GM19025 (cell line): Measurements from ENCODE around the gene CDH8.
"Not testable (repeated sequence)": the region's sequence is repeated elsewhere in the genome, so short reads cannot be mapped to it uniquely, and the experiment has no call there.

Experiments used
- ATAC-seq: cut with Tn5 transposase; IDR thresholded peaks from one replicate; pipeline ENCODE4 v1.9.1; 2021; ENCODE audit warnings: mild to moderate bottlenecking, low read depth, moderate library complexity; ENCODE audit not compliant: unreplicated experiment

The CDH8 gene

DNA sequence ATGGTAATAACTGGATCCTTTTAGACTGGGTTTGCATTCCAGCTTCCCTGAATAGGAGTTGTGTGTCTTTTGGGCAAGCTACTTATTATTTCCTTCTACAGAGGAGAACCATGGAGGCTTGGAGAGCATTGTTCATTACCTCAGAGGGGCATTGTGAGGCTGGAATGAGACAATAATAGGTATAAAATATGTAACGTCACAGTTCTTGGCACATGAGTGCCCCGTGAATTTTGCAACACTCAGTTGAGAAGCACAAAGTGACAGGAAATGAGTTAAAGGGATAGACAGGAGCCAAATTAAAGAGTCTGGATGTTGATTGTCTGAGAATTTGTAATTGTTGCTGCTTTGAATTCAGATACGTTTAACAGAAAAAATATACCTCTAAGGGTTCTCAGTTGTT lies 92.2 kb downstream of the CDH8 start:
- no peak for ATAC-seq

DNA sequence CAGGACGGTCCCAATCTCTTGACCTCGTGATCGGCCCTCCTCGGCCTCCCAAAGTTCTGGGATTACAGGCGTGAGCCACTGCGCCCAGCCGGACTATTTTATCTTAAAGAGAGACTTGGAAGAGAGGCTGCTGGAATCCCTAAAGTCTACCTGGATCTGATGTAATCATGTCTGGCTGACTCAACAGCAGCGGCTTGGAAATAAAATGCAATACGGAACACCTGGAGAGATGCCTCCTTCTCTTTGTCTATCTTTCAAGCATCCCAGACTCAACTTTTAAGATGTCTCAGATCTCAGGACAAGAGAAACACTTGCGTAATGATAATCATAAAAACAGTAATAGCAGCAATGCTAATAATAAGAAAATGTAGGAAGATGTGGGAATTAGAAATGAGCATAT lies 95.6 kb downstream of the CDH8 start:
- ATAC-seq: no peak

DNA sequence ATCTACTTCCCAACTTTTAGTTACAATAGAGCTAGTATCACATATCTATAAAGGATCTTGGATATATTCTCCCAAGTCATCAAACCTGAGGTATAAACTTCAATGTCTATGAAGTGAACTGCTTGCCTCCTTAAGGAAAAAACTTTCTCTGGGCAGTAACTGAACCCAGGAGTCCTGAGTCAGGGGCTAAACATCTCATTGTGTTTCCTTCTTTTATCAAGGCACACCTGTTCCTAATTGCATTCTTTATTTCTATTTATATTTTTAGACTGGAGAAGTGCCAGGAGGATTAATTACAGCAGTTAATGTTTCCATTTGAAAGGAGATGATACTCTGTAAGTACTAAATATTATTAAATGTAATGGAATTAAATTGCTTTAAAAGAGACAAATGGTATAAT lies 98.6 kb downstream of the CDH8 start:
- no peak for ATAC-seq

DNA sequence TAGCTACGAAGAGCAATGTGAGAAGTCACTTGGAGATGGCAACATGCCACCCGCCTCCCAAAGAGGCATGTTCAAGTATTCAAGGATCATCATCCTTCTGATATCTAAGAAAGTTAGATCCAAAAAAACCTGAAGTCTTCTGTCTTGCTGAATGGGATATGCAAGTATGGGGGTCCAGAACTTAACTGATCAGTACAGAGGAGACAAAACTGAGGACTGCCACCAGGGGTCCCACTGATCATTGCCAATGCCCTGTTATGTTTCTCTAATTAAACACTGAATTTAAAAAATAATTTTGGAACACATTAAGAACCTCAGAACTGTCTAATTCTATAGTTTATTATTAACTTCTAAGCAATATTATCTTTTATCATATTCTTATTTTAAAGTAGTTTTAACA lies 99.7 kb downstream of the CDH8 start:
- no peak for ATAC-seq

DNA sequence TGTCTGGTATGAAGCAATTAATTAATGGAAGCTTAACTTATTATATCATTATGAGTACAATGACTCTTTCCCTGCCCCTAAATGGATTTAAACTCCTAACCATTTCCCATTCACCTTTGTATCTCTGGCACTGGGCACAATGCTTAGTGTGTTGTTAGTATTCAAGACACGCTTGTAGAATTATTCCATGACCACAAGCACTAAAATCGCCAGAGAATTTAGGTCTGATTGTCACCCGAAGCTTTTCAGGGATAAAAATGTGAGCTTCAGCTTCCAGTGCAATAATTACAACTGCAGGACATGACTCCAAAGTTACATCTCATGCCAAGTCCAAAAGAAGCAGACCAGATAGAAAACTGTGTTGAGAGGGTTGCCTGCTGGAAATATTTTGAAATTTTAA lies 101.6 kb downstream of the CDH8 start:
- ATAC-seq: no peak

DNA sequence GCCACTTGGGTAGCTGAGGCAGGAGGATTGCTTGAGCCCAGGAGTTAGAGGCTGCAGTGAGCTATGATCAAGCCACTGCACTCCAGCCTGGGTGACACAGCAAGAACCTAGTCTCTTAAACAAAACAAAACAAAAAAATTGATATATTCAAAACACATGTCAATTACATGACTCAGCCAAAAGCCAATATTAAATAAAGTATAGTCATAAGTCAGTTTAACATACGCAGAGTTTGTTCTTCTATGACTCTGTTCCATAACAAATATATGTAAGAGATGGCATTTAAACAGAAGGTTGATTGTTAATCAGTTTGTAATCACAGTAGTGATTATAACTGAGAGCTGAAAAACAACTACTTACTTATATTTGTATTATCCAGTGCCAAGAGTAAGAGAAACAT lies 106.5 kb downstream of the CDH8 start:
- ATAC-seq: no peak

DNA sequence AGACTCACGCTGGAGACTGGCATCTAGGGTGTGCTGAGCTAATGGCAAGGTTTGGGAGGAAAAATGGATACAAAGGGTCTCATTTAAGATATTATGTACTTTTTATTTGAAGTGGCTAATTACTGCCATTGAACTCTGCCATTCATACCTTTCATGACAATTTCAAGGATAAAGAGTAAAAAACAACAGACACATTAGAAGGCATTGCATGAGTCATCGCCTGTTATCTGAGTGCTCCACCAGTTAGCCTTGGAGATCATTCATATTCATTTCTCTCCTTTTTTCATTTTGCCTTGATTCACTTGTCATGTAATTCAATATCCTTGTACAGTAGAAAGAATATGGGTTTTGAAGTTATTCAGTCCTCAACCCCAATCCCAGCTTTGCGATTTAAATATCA lies 109.5 kb downstream of the CDH8 start:
- ATAC-seq: no peak

DNA sequence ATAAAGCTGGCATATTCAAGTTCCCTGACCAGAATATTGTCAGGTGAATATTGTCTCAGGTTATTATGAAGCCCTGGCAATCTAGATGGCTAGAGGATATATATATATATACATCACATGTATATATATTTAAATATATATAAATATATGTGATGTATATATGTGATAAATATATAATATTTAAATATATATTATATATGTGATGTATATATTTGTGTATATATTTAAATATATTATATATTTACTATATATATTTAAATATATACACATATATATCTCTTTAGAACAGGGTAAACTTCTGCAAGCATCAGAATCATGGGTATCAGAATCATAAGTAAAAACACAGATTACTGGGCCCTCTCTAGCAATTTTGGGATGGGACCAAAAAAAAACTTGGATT lies 112.6 kb downstream of the CDH8 start:
- ATAC-seq: no peak

DNA sequence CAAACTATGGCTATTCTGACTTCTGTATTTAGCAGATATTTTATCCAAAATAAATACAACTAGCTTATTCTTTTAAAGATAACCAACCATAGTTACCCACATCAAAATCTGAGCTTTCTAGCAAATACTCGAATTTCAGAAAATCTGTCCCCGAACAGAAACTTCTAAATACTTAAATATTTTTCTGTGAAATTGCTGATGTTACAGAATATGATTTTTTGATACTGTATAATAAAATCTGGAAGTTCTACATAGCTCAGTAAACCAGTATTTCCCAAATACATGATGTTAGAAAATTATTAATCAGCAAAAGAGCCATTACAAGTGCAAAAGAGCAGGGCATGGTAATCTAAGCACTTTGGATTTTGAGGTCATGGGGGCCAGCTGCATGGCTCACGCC lies 114.9 kb downstream of the CDH8 start:
- no peak for ATAC-seq

DNA sequence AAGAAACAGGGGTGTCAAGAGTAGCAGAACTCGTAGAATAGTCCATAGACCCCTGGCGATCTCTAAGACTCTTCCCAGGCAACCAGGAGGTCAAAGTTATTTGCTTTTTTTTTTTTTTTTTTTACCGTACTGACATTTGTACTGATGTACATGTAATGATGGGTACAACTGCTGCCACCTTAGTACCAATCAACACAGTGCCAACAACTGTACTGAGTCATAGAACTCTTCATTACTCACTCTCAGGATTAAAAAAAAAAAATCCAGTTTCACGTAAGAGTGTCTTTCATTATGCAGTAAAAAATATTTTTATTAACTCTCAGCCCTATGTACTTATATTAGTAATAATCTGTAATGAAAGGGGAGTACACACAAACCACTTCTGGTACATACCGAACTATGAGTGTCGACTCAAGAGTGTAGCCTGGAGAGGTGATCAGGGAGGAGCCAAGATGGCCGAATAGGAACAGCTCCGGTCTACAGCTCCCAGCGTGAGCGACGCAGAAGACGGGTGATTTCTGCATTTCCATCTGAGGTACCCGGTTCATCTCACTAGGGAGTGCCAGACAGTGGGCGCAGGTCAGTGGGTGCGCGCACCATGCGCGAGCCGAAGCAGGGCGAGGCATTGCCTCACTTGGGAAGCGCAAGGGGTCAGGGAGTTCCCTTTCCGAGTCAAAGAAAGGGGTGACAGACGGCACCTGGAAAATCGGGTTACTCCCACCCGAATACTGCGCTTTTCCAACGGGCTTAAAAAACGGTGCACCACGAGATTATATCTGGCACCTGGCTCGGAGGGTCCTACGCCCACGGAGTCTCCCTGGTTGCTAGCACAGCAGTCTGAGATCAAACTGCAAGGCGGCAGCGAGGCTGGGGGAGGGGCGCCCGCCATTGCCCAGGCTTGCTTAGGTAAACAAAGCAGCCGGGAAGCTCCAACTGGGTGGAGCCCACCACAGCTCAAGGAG lies 118.1 kb downstream of the CDH8 start:
- ATAC-seq: not testable (repeated sequence)

DNA sequence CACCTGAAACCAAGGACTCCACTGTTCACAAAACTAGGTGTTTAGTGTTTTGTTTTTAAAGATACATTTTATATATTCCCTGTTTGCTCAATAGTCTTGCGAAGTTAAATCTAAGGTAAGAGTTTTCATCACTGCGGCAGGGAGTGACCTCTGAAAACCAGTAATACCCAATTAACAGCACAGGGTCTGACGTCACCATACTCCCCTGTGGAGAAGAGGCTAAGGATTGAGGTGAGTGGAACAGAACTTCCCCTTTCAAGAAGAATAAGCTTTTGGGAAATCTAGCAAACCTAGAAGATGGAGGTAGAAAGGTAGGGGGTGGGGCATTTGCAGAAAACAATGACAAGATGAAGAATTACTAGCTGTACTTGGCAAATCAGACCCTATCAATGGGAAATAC lies 120.7 kb downstream of the CDH8 start:
- ATAC-seq: no peak

DNA sequence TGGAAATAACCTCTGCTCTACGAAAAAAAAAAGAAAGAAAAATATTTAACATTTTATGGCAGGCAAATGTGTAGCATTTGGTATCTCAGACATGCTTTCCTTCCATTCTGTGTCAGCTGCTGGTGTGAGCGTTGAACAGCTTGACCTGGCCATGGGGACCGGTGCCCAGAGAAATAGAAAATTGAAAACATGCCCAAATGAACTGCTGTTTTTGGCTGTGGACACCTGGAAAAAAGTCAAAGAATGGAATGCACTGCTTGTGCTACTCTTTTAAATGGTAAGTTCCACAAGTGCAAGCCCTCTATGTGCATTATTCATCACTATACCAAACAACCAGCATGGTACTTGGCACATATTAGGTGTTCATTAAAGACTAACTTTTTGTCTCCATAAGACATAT lies 127.2 kb downstream of the CDH8 start:
- no peak for ATAC-seq

DNA sequence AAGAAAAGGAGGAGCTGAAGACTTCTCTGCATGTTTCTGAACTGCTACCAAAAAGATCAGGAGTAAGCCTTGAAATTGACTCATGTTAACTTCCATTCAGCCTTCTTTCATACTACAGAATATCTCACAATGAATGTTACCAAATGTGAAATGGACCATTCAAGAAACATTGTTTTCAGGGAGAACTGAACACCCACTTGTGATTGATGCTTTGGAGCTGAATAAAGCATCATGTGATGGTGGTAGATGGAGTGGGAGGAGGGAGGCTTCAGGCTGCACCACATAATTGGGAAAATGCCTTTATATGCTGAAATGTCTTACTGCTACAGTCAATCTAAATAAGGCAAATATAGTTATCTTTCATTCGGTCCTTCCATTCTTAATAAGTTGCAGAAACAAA lies 127.8 kb downstream of the CDH8 start:
- no peak for ATAC-seq

DNA sequence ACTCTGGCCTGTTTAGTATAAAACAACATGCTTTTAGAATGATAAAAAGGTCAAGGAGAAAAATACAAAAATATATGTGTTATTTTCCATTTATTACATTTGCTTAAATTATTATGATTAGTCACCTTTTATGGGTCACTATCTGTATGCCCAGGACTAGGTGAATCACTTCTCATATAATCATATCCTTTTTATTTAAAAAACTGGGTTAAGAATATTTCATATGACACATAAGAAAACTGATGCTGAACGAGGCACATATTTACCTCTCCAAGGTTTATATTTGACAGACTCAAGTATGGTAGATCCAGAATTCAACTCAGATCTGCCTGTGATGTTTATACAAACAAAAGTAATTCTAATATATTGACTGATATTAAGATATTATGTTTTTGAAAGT lies 134.5 kb downstream of the CDH8 start:
- ATAC-seq: no peak

DNA sequence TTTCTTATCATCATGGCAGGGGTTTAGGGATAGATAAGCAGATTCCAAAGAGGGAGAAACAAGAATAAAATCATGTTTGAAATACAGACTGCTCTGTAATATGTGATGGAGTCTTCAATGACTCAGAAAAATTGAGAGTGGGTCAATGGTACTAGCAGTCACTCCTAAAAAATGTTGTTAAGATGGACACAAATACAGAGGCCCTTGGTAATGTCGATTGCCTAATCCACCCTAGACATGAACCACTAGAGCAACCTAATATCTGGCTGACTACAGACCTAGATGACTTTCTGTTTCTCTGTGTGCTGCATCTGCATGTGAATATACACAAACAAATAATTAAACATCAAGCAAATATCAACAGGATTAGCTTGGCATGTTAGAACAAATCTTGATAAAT lies 135.8 kb downstream of the CDH8 start:
- no peak for ATAC-seq

DNA sequence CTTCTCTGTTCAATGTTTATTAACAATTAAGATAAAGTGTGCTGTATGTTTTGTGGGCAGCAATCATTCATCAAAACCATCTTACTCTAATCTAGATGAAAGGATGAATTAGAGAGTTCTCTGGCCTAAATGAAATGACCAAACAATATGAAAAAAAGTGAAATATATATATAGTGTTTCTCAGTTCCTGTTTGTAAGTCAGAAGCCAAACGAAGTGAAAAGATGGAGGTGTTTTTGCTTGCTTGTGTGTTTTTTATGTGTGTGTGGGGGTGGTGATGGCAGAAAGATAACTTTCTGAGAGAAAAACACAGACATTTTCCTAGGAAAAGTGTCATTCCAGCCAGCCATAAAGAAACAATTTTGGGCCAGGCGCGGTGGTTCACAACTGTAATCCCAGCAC lies 138.6 kb downstream of the CDH8 start:
- no peak for ATAC-seq

DNA sequence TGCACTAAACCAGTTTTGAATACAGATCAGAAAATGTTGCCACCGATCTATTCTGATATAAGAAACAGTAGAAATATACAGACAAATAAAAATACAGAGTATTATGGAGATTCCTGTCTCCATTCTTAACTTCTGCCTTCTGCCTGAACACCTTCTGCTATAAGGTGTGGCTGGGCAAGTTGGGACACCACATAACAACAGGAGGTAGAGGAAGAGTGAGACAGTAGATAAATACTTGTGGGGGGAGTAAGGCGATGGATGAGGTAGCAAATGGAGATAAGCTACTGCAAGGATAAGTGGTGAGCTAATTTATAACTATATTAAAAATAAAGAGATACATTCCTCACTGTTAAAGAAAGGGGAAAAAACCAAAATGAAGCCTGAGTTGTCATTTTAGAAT lies 143.7 kb downstream of the CDH8 start:
- ATAC-seq: no peak

DNA sequence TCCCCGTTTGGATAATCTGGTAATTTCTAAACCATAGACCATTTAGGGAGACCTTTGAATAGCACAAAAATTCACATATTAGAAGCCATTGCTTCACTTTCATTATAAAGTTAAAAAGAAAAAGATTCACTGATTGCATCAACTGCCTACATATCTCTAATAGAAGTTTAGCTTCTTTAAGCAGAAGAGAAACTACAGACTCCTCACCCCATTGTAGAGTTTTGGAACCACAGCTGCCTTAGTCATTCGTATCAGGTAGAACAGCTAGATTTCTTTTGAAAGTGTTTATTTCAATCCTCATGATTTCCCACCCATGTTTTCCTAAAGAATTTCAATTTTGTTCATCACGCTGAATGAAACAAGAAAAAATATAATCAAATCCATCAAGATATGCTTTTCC lies 144.8 kb downstream of the CDH8 start:
- no peak for ATAC-seq

DNA sequence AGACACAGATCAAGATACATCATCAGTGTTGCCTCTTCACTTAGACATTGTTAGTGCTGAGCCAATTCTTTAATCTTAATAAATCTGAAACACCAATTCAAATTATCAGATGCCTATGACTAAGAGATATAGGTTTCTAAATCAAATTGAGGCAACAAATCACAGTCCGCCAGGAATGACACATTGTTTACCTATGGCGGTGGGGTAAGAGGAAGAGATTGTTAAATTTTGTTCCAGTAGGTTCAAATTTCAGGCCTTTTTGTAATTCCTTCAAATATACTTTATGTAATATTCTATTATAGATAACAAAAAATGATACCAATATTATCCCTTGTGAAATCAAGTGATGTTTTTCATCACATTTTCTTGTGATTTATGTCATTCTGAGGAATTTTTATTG lies 145.9 kb downstream of the CDH8 start:
- ATAC-seq: no peak

DNA sequence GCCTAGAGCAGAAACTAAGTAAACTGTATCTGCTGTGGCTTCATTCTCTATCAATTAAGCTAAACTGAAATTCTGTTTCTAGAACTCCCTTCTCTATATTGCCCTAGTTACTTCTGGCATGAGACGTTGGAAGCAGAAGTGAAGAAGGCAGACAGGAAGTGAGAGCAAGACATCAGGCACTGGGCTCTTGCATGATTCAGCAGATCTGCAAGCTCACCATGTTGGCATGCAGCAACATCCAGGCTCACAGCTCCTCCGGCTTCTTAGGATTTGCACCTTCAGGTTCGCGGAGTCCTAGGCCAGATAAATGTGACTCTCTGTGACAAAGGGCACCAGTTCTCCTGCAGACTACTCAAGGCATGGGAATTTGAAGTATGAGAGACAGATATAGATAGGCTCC lies 148.3 kb downstream of the CDH8 start:
- ATAC-seq: no peak

DNA sequence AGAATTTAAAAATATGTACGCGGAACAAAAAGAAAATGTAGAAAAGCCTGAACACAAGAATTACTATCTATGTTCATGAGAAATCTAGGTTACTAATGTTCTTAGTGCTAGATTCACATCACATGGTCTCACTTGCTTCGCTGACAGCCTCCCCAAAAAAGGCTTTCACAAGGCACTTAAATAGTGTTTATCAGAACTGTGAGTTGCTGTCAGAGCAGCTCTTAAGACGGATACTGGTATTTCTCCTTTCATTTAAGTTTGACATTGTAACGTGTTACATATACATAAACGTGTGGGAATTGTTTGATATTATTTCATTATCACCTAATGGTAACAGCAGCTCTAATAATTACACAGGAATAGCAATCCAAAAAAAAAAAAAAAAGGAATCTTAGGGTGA lies 150.9 kb downstream of the CDH8 start:
- no peak for ATAC-seq

DNA sequence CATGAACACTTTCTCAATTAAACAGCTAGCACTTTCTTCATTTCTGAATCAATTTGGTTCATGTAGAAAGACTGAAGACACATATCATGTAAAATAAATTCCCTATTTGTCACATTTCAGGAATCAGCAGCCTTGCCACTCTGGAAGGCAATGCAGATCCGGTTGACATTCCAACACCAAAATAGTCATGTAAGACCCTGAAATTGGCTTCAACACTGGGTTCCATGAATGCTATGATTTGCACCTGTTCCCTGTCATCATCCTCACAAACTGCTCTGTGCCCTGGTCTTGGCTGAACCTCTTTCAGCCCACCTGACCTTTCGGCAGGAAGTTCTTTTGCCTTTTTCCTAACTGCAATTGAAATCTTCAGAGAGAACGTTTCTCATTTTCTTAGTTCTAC lies 156.9 kb downstream of the CDH8 start:
- no peak for ATAC-seq

DNA sequence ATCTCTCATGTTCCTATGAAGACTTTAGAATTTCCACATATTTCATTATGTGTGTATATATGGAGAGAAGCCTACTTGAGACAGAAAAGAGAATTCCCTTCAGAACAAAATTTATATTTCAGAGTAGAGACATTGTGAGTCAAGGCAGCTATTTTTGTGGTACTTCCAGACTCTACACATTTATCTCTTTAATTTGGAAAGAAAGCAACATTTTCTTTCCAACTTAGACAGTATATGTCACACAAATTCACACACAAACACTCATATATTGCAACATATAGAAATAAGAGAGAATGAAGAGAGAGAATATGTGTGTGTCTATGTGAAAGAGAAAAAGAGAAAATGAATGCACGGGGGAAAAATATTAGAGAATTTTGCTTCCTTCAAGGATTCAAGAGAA lies 158.8 kb downstream of the CDH8 start:
- ATAC-seq: no peak
